ENCODE results near the gene GPR65.

GPR65 gene

GRCh38 chr14:88043529-88044443, 38.9 kb downstream of the GPR65 start:
- no peak for DNase-seq

- no peak for DNase-seq
Measured at GRCh38 chr14:88044444-88044758, 39.5 kb downstream of the GPR65 start.

- peak; percentile 91 for DNase-seq
Measured at GRCh38 chr14:88044776-88045446, 40.0 kb downstream of the GPR65 start.

GRCh38 chr14:88045705-88046104, 40.8 kb downstream of the GPR65 start:
- DNase-seq: peak; percentile 95

- no peak for DNase-seq
Measured at GRCh38 chr14:88048351-88048750, 43.4 kb downstream of the GPR65 start.

GRCh38 chr14:88049266-88049665, 44.3 kb downstream of the GPR65 start:
- peak; percentile 83 for DNase-seq

- peak; percentile 67 for DNase-seq
Measured at GRCh38 chr14:88049936-88050335, 45.0 kb downstream of the GPR65 start.

GRCh38 chr14:88060576-88060975, 55.6 kb downstream of the GPR65 start:
- no peak for DNase-seq

GRCh38 chr14:88063811-88064210, 58.9 kb downstream of the GPR65 start:
- DNase-seq: no peak

Measured in inflammatory macrophage treated with lipopolysaccharide for 4 hours (primary cell).